ENCODE results near the gene ELMOD3. TPM values are rescaled to one million over a fixed set of nuclear protein-coding genes. Genes with fewer than 3 reads are reported as not detected.
A peak's percentile ranks its signal among the peaks of the same experiment; 100 is the strongest.

Gene ELMOD3
- total RNA-seq, 1 donor from 2014 or later, result 22.3 TPM

DNA sequence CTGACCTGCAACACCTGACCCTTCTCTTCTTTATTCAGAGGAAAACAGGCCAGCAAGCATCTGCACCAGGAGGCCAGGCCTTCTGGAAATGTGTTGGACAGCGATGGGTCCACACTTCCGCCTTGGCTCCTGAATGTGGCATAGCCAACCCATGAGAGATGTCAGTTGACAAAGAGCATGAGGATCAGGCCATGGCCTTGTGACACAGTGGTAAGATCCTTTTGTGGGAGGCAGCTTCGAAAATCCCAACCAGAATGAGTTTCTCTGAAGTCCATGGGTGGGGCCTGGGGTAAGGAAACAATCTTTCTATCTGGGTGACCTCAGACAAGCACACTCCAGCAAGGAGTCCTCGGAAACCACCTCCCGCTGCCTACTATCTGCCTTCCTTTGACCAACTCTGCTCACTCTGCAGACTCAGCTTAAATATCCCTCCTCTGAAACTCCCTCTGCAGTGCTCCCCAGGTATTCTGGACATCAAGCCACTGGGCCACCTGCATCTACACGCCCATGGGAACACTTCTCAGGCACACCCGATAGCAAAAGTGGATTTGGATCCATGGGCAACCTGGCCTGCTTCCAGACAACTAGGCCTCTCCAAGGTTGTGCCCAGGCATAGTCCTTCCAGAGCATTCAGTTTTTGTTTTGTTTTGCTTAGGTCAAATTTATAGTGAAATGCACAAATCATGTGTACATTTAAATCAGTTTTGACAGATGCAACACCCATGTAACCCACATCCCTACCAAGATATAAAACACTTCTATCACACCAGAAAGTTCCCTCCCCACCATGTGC, 60.4 kb downstream of the ELMOD3 start:
- no peak for DNase-seq (ENCODE audit: low read depth)
- no peaks in the 10 kb centered on the region for H3K36me3 ChIP-seq (ENCODE audit: control insufficient read depth, insufficient read depth, low read length)
- TF ChIP-seq, protein P1, sequence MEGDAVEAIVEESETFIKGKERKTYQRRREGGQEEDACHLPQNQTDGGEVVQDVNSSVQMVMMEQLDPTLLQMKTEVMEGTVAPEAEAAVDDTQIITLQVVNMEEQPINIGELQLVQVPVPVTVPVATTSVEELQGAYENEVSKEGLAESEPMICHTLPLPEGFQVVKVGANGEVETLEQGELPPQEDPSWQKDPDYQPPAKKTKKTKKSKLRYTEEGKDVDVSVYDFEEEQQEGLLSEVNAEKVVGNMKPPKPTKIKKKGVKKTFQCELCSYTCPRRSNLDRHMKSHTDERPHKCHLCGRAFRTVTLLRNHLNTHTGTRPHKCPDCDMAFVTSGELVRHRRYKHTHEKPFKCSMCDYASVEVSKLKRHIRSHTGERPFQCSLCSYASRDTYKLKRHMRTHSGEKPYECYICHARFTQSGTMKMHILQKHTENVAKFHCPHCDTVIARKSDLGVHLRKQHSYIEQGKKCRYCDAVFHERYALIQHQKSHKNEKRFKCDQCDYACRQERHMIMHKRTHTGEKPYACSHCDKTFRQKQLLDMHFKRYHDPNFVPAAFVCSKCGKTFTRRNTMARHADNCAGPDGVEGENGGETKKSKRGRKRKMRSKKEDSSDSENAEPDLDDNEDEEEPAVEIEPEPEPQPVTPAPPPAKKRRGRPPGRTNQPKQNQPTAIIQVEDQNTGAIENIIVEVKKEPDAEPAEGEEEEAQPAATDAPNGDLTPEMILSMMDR (IDR thresholded peaks at IDR 0.05; ENCODE audit: insufficient read depth, low read length, poor library complexity, severe bottlenecking), result no peak
- H3K4me3 ChIP-seq (ENCODE audit: low read depth, low read length), result no peak overlapping the region
- H3K27me3 ChIP-seq (ENCODE audit: control insufficient read depth, insufficient read depth, low read length), result no peaks in the 10 kb centered on the region

DNA sequence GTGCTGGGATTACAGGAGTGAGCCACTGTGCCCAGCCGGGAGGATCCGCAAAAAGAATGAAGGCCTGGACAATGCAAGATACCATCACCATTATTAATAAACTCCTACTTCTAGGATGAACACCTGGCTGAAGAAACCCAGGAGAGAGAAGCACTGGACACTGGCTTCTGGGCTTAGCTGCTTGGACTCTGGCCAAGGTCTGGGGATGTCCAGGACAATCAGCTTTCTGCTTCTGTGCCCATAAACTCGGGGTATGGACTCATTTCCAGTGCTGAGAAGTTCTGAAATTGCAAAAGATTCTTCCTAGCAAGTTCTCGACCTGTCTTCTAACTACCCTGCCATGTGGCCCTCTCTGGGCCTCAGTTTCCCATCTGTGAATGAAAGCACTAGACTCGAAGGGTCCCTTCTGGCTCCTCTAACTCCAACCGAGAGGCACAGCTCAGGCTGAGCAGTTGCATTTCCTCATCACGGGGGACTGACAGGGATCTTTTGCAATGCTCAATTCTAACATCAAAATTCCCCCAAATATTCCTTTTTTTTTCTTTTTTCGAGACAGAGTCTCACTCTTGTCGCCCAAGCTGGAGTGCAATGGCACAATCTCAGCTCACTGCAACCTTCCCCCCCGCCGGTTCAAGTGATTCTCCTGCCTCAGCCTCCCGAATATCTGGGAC, 61.5 kb downstream of the ELMOD3 start:
- H3K4me3 ChIP-seq (ENCODE audit: low read depth, low read length), result no peak overlapping the region
- H3K27me3 ChIP-seq (ENCODE audit: control insufficient read depth, insufficient read depth, low read length), result no peaks in the 10 kb centered on the region
- DNase-seq (ENCODE audit: low read depth), result no peak
- TF ChIP-seq, protein P1 (IDR thresholded peaks at IDR 0.05; ENCODE audit: insufficient read depth, low read length, poor library complexity, severe bottlenecking), result no peak
- no peaks in the 10 kb centered on the region for H3K36me3 ChIP-seq (ENCODE audit: control insufficient read depth, insufficient read depth, low read length)

DNA sequence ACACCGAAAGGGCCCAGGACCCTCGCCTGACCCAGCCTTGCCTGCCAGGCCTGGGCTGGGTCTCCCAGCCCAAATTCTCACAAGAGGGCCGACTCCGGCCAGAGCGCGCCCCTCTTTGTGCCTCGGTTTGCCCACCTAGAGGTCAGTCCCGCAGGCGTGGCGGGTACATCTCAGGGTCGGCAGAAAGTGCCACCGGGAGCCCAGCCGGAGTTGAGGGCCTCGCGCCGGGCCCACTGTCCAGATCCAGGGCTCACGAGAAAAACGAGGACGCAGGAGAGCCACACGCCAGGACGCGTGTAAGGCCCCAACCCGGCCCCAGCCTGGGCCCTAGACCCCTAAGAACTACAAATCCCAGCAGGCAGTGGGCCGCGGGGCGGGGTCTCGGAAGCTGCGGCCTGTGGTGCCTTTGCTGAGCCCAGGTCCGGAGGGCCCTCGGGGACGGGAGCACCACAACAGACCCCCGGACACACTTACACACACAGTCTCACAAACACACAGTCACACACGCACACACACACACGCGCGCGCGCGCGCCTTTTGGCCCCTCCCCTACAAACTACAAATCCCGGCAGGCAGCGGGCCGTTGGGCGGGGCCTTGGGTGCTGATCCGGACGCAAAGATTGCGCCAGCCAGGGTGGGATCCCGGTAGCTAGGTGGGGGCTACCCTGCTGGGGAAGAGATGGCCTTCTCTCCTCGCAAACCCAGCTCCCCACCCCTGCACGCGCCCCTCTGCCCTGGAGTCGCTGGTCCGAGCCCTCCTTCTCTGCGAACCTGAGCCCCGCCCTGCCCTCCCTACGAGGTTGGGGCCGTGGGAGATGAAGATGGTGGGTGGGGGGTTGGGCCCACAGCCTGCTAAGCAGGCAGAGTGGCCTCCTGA, 63.8 kb downstream of the ELMOD3 start, which contains the start of gene SH2D6:
Gene SH2D6 (plus strand): TSS at position 583 of the 877 bp plus-strand sequence. CDS start 10,752 bp downstream, outside the sequence.
- Histone ChIP-seq H3K27me3 (ENCODE audit: control insufficient read depth, insufficient read depth, low read length) (no peaks in the 10 kb centered on the region), H3K36me3 (ENCODE audit: control insufficient read depth, insufficient read depth, low read length) (no peaks in the 10 kb centered on the region), H3K4me3 (ENCODE audit: low read depth, low read length) (peak within 1 kb of the TSS; percentile 54)
- no peak for DNase-seq (ENCODE audit: low read depth)
- TF ChIP-seq, protein P1 (IDR thresholded peaks at IDR 0.05; ENCODE audit: insufficient read depth, low read length, poor library complexity, severe bottlenecking), result no peak

DNA sequence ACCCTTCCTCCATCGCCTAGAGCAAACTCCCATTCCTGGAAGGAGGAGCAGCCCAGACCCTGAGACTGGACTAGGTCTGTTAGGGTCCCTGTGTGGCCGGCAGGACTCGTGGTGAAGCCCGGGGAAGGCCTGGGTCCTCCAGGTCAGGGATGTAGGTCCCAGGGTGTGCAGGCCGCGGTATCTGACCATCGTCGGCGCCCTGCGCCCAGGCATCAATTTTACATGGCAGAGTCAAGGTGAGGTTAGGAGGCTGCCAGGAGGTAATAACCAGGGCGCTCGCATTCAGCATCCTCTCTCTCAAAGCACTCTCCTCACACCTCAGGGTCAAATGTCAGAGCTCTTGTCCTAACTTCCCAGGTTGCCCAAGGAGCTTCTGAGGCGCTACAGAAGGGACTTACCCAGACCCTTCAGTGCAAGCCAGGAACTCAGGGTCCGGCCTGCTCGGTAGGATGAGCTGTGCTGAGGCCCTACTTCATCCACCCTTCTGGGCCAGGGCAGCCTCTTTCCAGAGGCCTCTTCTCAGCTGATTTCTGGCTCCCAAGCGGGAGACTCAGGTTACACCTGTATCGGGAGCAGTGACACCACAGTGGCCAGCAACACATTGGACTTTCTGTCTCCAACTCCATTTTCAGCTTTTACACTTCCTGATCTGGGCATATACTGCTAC, 64.6 kb downstream of the ELMOD3 start:
- no peak for DNase-seq (ENCODE audit: low read depth)
- H3K36me3 ChIP-seq (ENCODE audit: control insufficient read depth, insufficient read depth, low read length), result no peaks in the 10 kb centered on the region
- no peaks in the 10 kb centered on the region for H3K27me3 ChIP-seq (ENCODE audit: control insufficient read depth, insufficient read depth, low read length)
- peak overlapping the region; percentile 54 for H3K4me3 ChIP-seq (ENCODE audit: low read depth, low read length)
- TF ChIP-seq, protein P1 (IDR thresholded peaks at IDR 0.05; ENCODE audit: insufficient read depth, low read length, poor library complexity, severe bottlenecking), result no peak

DNA sequence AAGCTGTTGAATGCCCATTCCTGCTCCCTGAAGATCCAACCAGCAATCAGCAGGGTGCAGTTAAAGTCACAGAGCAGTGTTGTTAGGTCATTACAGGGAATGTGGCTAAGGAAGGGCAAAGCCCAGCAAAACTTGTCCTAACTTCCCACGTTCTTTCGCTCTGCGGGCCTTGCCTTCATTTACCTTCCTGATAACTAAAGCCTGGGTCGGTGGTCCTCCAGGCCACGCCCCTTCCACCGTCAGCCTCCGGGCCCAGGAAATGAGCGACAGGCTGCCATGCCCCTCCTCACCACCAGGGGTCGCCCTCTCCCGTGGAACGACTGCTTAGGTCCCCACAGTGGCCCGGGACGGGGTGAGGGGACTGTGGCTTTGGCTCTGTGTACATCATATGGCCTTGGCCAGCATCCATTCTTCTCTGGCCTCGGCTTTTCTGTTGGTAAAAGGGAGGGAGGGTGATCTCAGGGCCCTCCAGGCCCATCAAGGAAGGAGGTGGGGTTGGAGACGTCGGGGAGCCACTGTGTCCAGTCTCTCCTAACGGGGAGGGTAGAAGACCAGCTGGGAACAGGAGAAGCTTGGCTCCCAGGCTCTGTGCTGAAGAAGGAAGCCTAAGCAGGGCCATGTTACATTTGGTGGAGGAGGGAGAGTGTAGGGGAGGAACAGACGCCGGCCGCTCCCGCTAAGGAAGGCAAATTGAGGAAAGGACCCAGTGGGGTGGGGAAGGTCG, 66.1 kb downstream of the ELMOD3 start:
- no peaks in the 10 kb centered on the region for H3K36me3 ChIP-seq (ENCODE audit: control insufficient read depth, insufficient read depth, low read length)
- no peaks in the 10 kb centered on the region for H3K27me3 ChIP-seq (ENCODE audit: control insufficient read depth, insufficient read depth, low read length)
- H3K4me3 ChIP-seq (ENCODE audit: low read depth, low read length), result no peak overlapping the region
- DNase-seq (ENCODE audit: low read depth), result no peak
- TF ChIP-seq, protein P1 (IDR thresholded peaks at IDR 0.05; ENCODE audit: insufficient read depth, low read length, poor library complexity, severe bottlenecking), result peak; percentile 99

Data from kidney epithelial cell (primary cell).